Stimulated activated CD4-positive, alpha-beta T cell treated with anti-CD3 and anti-CD28 coated beads, Interleukin-2, amount 100 ng/mL, for 24 hours (primary cell): ENCODE data around the gene RTL1.
A peak's percentile ranks its signal among the peaks of the same experiment; 100 is the strongest.

Experiments used
- DNase-seq, 2 donors: peaks; one replicate each; pipeline ENCODE4 v3.0.0-alpha.2; 2020

RTL1 gene

DNA sequence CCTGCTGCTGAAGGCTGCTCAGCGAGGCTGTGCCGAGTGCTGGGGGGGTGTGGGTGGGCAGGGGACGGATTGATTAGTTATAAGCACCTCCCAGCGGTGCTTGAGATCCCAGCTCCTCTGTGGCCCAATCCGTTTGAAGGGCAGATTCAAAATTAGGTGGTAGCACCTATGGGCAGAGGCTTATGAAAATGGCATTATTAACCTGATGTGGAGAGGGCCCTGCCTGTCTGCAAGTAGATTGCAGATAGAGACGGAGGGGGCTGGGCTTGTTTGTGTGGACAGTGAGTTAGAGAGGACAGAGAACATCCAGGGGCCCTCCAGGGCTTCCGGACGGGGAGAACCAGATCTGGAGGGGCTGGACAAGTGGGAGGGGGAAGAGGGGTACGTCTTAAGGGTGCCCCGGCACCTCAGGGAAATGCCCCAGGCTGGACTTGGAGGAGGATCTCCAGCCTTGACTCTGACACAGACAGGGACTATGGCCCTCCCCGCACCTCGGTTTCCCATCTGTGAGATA, at the start of gene RTL1:
RTL1 (minus strand) TSS at position 51 of the 514 bp plus-strand sequence. CDS start 18,934 bp downstream, outside the sequence.
- DNase-seq = peak in 1 of 2 donors; percentile 6

- no peak for DNase-seq
Observed at GRCh38 chr14:100950024-100950423, 46.5 kb upstream of the RTL1 start.

GRCh38 chr14:100944052-100944451, 40.5 kb upstream of the RTL1 start:
- DNase-seq = no peak

DNA sequence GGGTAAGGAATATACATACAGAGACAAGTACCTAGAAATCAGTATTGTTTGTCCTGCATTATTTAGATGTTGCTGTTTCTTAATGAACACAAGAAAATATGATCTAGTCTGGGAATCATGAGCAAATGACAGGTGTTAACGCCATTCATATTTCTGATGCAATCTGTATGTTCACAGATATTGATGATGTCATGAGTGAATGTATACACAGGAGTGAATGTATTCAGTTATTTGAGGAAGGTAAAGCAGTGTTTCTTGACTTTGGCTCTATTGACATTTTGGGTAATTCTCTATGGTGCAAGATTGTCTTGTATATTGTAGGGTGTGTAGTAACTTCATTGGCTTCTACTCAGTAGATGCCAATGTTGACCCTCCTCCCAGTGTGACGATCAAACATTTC, 26.7 kb upstream of the RTL1 start:
- no peak for DNase-seq

DNA sequence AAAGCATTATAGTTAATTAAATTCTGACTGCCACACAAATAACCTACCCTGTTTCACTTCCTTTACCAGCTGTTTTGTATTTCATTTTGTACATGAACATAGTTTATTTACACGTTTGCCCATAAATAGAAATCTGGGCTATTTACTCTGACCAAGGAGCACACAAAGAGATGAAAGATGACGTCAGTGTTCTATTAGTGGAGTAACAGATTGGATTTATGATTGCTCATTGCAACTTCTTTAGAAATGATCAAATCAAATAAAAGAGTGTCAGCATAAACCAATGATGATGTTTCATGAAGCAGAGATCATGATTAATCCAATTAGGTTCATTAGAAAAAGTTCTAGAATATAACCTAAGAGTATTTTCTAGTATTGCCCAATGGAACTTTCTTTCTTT, 12.0 kb upstream of the RTL1 start:
- no peak for DNase-seq

DNA sequence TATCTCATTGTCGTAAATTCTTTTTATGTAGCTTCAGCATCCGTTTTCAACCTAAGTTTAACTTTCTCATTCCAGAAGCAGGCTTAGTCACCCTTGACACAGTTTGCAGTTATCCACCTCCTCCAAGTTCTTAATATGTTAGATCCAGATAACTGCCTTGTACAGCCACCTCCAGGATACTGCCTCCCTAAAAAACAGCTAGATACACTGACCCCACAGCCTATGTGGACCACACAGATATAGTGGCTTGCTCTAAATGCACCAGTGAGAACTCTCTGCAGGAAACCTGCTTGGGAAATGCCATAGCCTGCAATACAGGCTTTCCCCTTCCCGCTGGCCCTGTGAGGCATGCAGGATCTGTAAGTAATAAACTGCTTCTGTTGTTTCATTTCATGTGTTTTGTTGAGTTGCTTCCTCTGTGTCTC, 11.1 kb upstream of the RTL1 start:
- DNase-seq = no peak

- DNase-seq = no peak
Observed at GRCh38 chr14:100911665-100912316, 8.3 kb upstream of the RTL1 start.

DNA sequence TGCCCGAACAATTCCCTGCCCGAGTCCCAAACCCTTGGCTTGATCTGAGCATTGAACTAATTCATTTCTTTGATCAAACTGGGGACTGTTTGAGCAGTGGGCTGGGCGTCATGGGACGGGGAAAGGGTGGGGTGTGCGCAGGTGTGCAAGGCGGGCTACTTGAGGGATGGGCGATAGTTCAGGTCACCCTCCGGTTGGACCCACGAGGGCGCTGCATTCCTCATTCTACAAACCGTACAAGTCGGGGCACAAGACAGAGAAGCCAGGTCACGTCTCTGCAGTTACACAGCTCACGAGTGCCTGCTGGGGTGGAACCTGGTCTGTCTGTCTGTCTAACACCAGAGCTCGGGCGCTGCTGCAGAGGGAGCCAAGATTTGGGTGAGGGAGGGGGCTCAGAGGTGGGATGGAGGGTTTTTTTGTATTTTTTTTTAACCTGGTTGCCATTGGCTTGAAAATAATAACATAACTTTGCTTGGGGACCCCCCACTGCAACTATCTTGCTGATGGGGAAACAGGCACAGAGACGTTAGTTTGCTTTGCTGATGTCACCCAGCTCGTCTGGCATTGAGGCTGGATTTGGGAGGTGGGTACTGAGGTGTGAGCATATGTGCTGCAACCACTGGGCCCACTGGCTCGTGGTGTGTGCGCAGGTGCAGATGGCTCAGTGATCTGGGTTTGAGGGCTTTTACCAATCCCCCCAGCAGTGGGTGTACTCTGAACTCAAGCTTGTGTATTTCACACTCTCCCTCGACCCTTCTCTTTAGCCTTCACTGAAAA, 7.6 kb upstream of the RTL1 start:
- no peak for DNase-seq

GRCh38 chr14:100909439-100909838, 5.9 kb upstream of the RTL1 start:
- DNase-seq = no peak

- no peak for DNase-seq
Observed at GRCh38 chr14:100907240-100907639, 3.7 kb upstream of the RTL1 start.

GRCh38 chr14:100906420-100906819, 2.9 kb upstream of the RTL1 start:
- peak in 1 of 2 donors; percentile 11 for DNase-seq

GRCh38 chr14:100905166-100905565, 1.6 kb upstream of the RTL1 start:
- peak in 1 of 2 donors; percentile 9 for DNase-seq

DNA sequence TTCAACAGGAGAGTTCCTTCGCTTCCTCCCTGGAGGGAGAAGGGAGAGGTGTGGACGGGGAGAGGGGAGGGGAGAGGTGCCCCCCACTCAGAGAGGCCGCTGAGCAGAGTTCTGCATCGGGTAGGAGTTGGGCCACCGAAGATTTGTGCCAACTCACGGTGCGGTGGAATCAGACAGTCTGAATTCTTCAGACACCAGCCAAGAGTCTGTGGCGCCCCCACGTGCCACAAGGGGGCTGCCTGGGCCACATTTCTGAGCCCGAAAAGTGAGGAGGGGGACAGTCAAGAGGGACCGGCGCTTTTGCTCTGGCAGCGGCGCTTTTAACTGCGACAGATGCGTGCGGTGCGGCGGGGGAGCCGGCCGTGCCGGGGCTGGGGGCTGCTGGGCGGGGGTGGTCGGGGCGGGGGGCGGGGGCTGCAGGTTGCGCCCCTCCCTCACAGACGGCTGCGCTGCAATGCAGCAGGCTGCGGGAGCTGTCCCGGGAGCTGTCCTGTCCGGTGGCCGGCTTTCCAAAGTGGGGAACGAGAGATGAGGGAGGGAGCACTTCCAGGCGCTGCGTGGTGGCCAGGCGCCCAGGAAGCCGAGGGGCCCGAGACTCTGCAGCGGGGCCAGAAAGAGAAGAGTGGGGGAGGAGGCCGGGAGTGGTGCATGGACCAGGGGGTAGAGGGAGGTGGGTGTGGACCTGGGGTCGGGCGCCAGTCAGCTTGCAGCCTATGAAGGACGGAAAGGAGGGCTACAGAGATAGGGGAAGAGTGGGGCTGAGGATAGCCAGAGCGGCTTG, 975 bp upstream of the RTL1 start:
- DNase-seq = peak in 1 of 2 donors; percentile 10

DNA sequence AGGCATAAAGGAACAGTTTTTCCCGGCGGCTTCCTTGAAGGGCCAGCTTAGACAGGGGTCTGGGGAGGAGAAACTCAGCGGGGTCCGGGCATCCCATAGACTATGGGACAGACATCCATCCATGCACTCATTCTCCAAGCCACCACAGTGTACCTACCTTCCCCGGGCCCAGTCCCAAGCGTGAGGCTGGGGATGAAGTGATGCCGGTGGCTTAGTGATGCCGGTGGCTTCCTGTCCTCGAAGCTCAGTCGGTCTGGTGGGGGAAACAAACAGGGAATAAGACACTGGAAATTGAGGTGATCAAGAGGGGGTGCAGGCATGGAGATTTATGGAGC, 421 bp downstream of the RTL1 start:
- DNase-seq = no peak

GRCh38 chr14:100902295-100903133, 1.0 kb downstream of the RTL1 start:
- peak in 1 of 2 donors; percentile 12 for DNase-seq

GRCh38 chr14:100901391-100902183, 1.9 kb downstream of the RTL1 start:
- DNase-seq = peak in 1 of 2 donors; percentile 9

GRCh38 chr14:100900837-100901390, 2.6 kb downstream of the RTL1 start:
- DNase-seq = peak; percentile 16 to 39

GRCh38 chr14:100899884-100900771, 3.4 kb downstream of the RTL1 start:
- DNase-seq = peak in 1 of 2 donors; percentile 3

DNA sequence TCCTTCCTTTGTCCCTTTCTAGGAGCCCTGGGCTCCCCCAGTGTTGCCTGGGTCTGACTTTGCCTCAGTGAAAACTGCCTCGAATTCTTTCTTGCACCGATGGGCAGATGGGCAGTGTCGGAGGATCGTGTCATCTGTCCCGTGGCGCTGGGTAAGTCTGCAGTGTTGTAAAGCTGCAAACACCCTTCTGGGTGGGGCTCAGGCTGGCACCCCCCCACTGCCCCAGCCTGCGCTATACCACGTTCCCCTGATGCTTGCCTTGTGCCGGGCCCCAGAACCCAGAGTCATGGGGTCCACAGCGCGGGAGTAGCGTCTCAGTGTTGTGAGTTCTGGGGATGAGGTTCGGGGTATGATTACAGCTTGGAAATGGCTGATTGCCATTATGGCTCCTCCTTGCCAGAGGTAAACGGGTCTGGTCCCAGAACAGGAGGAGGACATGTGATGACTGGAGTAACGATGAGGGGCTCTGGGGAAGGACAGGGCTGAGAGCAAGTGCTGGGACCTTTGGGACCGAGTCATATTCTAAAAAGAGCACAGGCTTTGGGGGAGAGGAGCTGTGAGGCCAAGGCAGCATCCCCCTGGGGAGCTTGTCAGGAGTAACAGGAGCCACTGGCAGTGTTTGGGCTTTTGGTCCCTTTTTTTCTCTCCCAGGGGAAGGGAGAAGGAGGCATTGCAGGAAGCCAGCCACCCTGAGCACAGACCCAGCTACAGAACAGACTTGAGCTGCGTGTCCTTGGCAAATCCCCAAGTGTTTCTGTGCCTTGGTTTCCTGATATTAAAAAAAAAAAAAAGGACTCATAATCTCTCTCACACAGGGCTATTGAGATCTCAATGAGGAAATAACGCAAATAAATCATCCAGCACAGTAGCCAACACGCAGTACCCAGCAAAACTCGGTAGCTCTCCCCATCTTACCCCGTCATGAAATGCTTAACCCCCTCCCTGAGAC, 4.3 kb downstream of the RTL1 start:
- DNase-seq = peak in 1 of 2 donors; percentile 4
